Measurements from ENCODE around the gene ADCYAP1.
"Not testable (repeated sequence)": the region's sequence is repeated elsewhere in the genome, so short reads cannot be mapped to it uniquely, and the experiment has no call there.

Gene ADCYAP1

GRCh38 chr18:904218-905090, at the start of gene ADCYAP1:
TSS of gene ADCYAP1 (plus strand) at chr18:904871. CDS start at chr18:905387, 516 bp downstream.
- DNase-seq = peak; percentile 48

- DNase-seq = no peak
Observed at GRCh38 chr18:857986-858385, 46.7 kb upstream of the ADCYAP1 start.

- peak; percentile 74 for DNase-seq
Observed at GRCh38 chr18:864872-865273, 39.8 kb upstream of the ADCYAP1 start.

GRCh38 chr18:867257-867656, 37.4 kb upstream of the ADCYAP1 start:
- no peak for DNase-seq

GRCh38 chr18:873426-873825, 31.2 kb upstream of the ADCYAP1 start:
- DNase-seq = not testable (repeated sequence)

GRCh38 chr18:875912-876311, 28.8 kb upstream of the ADCYAP1 start:
- DNase-seq = no peak

GRCh38 chr18:877238-877637, 27.4 kb upstream of the ADCYAP1 start:
- no peak for DNase-seq

GRCh38 chr18:886076-886475, 18.6 kb upstream of the ADCYAP1 start:
- no peak for DNase-seq

GRCh38 chr18:887716-888115, 17.0 kb upstream of the ADCYAP1 start:
- no peak for DNase-seq

- DNase-seq = no peak
Observed at GRCh38 chr18:892316-892715, 12.4 kb upstream of the ADCYAP1 start.

GRCh38 chr18:896315-896714, 8.4 kb upstream of the ADCYAP1 start:
- DNase-seq = no peak

- no peak for DNase-seq
Observed at GRCh38 chr18:901761-902160, 2.9 kb upstream of the ADCYAP1 start.

GRCh38 chr18:902229-902628, 2.4 kb upstream of the ADCYAP1 start:
- DNase-seq = no peak

- peak; percentile 84 for DNase-seq
Observed at GRCh38 chr18:903701-904100, 970 bp upstream of the ADCYAP1 start.

GRCh38 chr18:905307-905947, 756 bp downstream of the ADCYAP1 start:
- DNase-seq = no peak

GRCh38 chr18:905948-906415, 1.3 kb downstream of the ADCYAP1 start:
- DNase-seq = no peak

GRCh38 chr18:906416-907114, 1.9 kb downstream of the ADCYAP1 start:
- DNase-seq = no peak

GRCh38 chr18:907115-907884, 2.6 kb downstream of the ADCYAP1 start:
- no peak for DNase-seq

- no peak for DNase-seq
Observed at GRCh38 chr18:907885-908757, 3.5 kb downstream of the ADCYAP1 start.

- no peak for DNase-seq
Observed at GRCh38 chr18:908758-909724, 4.4 kb downstream of the ADCYAP1 start.

Data from right forelimb (tissue), 1 donor.